Activated CD4-positive, alpha-beta T cell treated with anti-CD3 and anti-CD28 coated beads, Interleukin-2, amount 10 ng/mL, durations not matched to agents 7 days and 5 days (primary cell): ENCODE data around the gene PADI2. TPM values are rescaled to one million over a fixed set of nuclear protein-coding genes. Genes with fewer than 3 reads are reported as not detected.

ENCODE experiments used
- CTCF ChIA-PET: fragments of 350-600 bp; sonication (Branson Sonifier 250); formaldehyde crosslinking; loops from one replicate; lab custom pipeline; 2021; ENCODE audit warnings: antibody characterized with exemption; lab: Charles Lee
- POLR2A ChIA-PET: fragments of 350-600 bp; sonication (Branson Sonifier 250); formaldehyde crosslinking; loops from one replicate; lab custom pipeline; 2021; ENCODE audit warnings: antibody characterized with exemption; lab: Charles Lee
- DNase-seq: peaks from one replicate; pipeline ENCODE4 v3.0.0-alpha.2; 2020
- H3K27ac Mint-ChIP-seq: one replicate; pipeline ENCODE4 v1.8.0; 2021; ENCODE audit warnings: mild to moderate bottlenecking, moderate library complexity, mixed read lengths
- H3K27me3 Mint-ChIP-seq: one replicate; pipeline ENCODE4 v1.8.0; 2021; ENCODE audit warnings: mixed read lengths
- H3K36me3 Mint-ChIP-seq: one replicate; pipeline ENCODE4 v1.8.0; 2021; ENCODE audit warnings: low read depth, mixed read lengths
- H3K4me1 Mint-ChIP-seq: one replicate; pipeline ENCODE4 v1.8.0; 2021; ENCODE audit warnings: mixed read lengths
- H3K4me3 Mint-ChIP-seq: one replicate; pipeline ENCODE4 v1.8.0; 2021; ENCODE audit warnings: mild to moderate bottlenecking, moderate library complexity, mixed read lengths
- H3K9me3 Mint-ChIP-seq: one replicate; pipeline ENCODE4 v1.8.0; 2021; ENCODE audit warnings: mixed read lengths
- total RNA-seq, 2 experiments: library from RNA; stranded (reverse); gene quantifications; one replicate each; pipeline ENCODE4 v1.2.3, GENCODE V29; 2021

The PADI2 gene
- total RNA-seq, 2 experiments from 2014 or later, result 0.05 to 0.23 TPM

DNA sequence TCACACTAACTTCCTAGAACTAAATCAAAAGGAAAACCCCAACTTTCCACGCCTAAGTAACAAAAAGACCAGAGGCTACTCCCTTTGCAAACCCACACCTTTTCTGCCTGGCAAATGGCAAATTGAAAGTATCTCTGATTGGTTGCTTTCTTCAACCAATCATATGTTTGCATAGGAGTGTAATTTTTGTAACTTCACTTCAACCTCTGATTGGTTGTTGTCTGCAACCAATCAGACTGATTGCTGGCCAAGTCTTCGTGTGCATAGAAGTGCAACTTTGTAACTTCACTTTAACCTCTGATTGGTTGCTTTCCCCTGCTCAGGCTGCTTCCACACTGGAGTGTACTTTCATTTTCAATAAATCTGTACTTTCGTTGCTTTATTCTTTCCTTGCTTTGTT, 36.9 kb upstream of the PADI2 start:
- DNase-seq, result no peak
- Mint-ChIP-seq H3K27ac (no peak overlapping the region), H3K4me3 (no peak overlapping the region), H3K9me3 (peaks cover 27% of the 10 kb centered on the region), H3K27me3 (peaks cover 13% of the 10 kb centered on the region), H3K36me3 (no peaks in the 10 kb centered on the region), H3K4me1 (peaks cover 5% of the 10 kb centered on the region)
- POLR2A ChIA-PET, result no interaction called here
- CTCF ChIA-PET, result no interaction called here

DNA sequence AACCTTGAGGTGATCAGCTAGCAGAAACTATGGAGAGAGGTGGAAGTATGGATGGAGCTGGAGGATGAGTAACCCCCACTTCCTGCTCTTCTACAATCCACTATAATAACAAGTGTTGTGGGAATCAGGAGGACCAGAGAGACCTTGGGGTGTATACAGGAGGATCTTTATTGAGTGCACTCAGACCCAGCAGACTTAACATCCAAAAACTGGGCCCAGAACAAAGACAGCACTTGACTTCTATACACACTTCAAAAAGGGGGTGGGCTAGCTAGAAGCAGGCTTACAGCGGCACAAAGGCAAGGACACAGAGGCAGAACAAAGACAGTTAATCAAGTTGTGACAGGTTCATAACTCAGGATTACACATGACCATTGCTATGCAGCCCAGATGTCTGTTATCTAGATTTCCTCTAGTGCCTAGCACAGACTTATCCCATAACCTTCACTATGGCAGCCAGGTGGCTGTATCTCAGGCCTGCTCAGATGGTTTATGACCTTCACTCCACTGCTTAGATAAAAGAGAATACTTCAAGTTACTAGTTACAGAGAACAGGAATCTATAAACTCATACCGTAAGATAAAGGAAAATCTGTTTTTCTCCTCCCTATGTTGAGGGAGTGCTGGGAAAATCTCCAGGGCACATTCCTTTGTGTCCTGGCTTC, 36.1 kb upstream of the PADI2 start:
- Mint-ChIP-seq H3K4me3 (no peak overlapping the region), H3K9me3 (peaks cover 27% of the 10 kb centered on the region), H3K27ac (no peak overlapping the region), H3K4me1 (peaks cover 5% of the 10 kb centered on the region), H3K36me3 (no peaks in the 10 kb centered on the region), H3K27me3 (peaks cover 13% of the 10 kb centered on the region)
- ChIA-PET CTCF (no interaction called here), POLR2A (no interaction called here)
- DNase-seq, result no peak

- no peaks in the 10 kb centered on the region for H3K4me1 Mint-ChIP-seq
- no peak overlapping the region for H3K4me3 Mint-ChIP-seq
- H3K36me3 Mint-ChIP-seq, result no peaks in the 10 kb centered on the region
- no peak overlapping the region for H3K27ac Mint-ChIP-seq
- CTCF ChIA-PET, result no interaction called here
- POLR2A ChIA-PET, result no interaction called here
- peaks cover 37% of the 10 kb centered on the region for H3K27me3 Mint-ChIP-seq
- DNase-seq, result no peak
- H3K9me3 Mint-ChIP-seq, result peaks cover 11% of the 10 kb centered on the region
These were observed 30.5 kb upstream of the PADI2 start for GRCh38 chr1:17149771-17150170.

GRCh38 chr1:17148950-17149608, 29.8 kb upstream of the PADI2 start:
- ChIA-PET CTCF (no interaction called here), POLR2A (no interaction called here)
- peaks cover 37% of the 10 kb centered on the region for H3K27me3 Mint-ChIP-seq
- no peak overlapping the region for H3K27ac Mint-ChIP-seq
- no peak for DNase-seq
- no peak overlapping the region for H3K4me3 Mint-ChIP-seq
- H3K36me3 Mint-ChIP-seq, result no peaks in the 10 kb centered on the region
- no peaks in the 10 kb centered on the region for H3K4me1 Mint-ChIP-seq
- H3K9me3 Mint-ChIP-seq, result peaks cover 4% of the 10 kb centered on the region

- DNase-seq, result no peak
- H3K9me3 Mint-ChIP-seq, result no peaks in the 10 kb centered on the region
- H3K36me3 Mint-ChIP-seq, result no peaks in the 10 kb centered on the region
- no peaks in the 10 kb centered on the region for H3K4me1 Mint-ChIP-seq
- H3K4me3 Mint-ChIP-seq, result no peak overlapping the region
- no peak overlapping the region for H3K27ac Mint-ChIP-seq
- peaks cover 27% of the 10 kb centered on the region for H3K27me3 Mint-ChIP-seq
- CTCF ChIA-PET, result no interaction called here
- POLR2A ChIA-PET, result no interaction called here
These were observed 26.4 kb upstream of the PADI2 start for GRCh38 chr1:17145648-17146047.

GRCh38 chr1:17143760-17144159, 24.5 kb upstream of the PADI2 start:
- Mint-ChIP-seq H3K27me3 (peaks cover 25% of the 10 kb centered on the region), H3K27ac (no peak overlapping the region), H3K9me3 (no peaks in the 10 kb centered on the region), H3K4me3 (no peak overlapping the region), H3K4me1 (no peaks in the 10 kb centered on the region), H3K36me3 (no peaks in the 10 kb centered on the region)
- CTCF ChIA-PET, result no interaction called here
- POLR2A ChIA-PET, result no interaction called here
- no peak for DNase-seq

DNA sequence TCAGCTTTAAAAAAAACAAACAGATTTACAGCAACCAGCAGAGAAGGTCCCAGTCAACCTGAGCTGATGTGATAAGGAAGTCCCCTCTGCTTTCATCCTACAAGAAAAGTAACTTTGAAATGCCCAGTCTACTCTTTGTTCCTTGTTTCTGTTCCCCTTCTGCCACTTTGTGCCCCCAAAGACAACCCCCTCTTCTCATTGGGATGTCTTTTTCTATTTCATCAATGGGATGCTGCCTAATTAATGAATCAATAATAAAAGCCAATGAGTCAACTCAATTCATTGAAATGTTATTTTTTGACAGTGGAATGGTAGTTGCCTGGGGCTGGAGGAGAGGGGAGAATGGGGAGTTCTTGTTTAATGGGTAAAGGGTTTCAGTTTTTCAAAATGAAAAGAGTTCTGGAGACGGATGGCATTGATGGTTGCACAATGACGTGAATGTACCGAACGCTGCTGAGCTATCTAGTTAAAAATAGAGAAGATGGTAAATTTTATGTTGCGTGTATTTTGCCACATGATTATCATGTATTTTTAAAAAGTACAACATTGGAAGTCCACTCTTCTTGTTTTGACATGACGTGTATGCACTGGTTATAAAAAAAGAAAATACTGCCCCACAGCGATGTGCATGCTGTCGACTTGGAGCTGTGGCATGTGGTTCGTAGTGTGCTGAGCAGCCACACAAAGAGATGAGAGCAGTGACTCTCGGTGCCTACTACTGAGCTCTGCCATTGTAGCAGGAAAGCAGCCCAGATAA, 22.4 kb upstream of the PADI2 start:
- Mint-ChIP-seq H3K27me3 (peaks cover 14% of the 10 kb centered on the region), H3K9me3 (no peaks in the 10 kb centered on the region), H3K36me3 (no peaks in the 10 kb centered on the region), H3K27ac (no peak overlapping the region), H3K4me3 (no peak overlapping the region), H3K4me1 (no peaks in the 10 kb centered on the region)
- CTCF ChIA-PET, result interaction anchor here (1.0 kb wide), 1 partner anchor 17 kb away, joined by 3 read pairs; no protein-coding TSS in a partner anchor
- POLR2A ChIA-PET, result no interaction called here
- no peak for DNase-seq

GRCh38 chr1:17140279-17140678, 21.0 kb upstream of the PADI2 start:
- Mint-ChIP-seq H3K27me3 (peaks cover 12% of the 10 kb centered on the region), H3K4me1 (no peaks in the 10 kb centered on the region), H3K27ac (no peak overlapping the region), H3K9me3 (no peaks in the 10 kb centered on the region), H3K4me3 (no peak overlapping the region), H3K36me3 (no peaks in the 10 kb centered on the region)
- ChIA-PET POLR2A (no interaction called here), CTCF (interaction anchor here (1.0 kb wide), 1 partner anchor 16 kb away, joined by 3 read pairs; no protein-coding TSS in a partner anchor)
- no peak for DNase-seq

GRCh38 chr1:17139637-17140036, 20.4 kb upstream of the PADI2 start:
- POLR2A ChIA-PET, result no interaction called here
- peaks cover 12% of the 10 kb centered on the region for H3K27me3 Mint-ChIP-seq

GRCh38 chr1:17137441-17137840, 18.2 kb upstream of the PADI2 start:
- ChIA-PET POLR2A (no interaction called here), CTCF (interaction anchor here (0.9 kb wide), 1 partner anchor 99 kb away, joined by 3 read pairs; no protein-coding TSS in a partner anchor)
- no peaks in the 10 kb centered on the region for H3K9me3 Mint-ChIP-seq
- H3K4me1 Mint-ChIP-seq, result no peaks in the 10 kb centered on the region
- peaks cover 11% of the 10 kb centered on the region for H3K27me3 Mint-ChIP-seq
- H3K36me3 Mint-ChIP-seq, result no peaks in the 10 kb centered on the region
- no peak overlapping the region for H3K27ac Mint-ChIP-seq
- no peak for DNase-seq
- no peak overlapping the region for H3K4me3 Mint-ChIP-seq

More at GRCh38 chr1:17139637-17140036, 20.4 kb upstream of the PADI2 start:
- Mint-ChIP-seq H3K4me3 (no peak overlapping the region), H3K9me3 (no peaks in the 10 kb centered on the region), H3K27ac (no peak overlapping the region), H3K4me1 (no peaks in the 10 kb centered on the region), H3K36me3 (no peaks in the 10 kb centered on the region)
- CTCF ChIA-PET, result no interaction called here
- DNase-seq, result no peak

DNA sequence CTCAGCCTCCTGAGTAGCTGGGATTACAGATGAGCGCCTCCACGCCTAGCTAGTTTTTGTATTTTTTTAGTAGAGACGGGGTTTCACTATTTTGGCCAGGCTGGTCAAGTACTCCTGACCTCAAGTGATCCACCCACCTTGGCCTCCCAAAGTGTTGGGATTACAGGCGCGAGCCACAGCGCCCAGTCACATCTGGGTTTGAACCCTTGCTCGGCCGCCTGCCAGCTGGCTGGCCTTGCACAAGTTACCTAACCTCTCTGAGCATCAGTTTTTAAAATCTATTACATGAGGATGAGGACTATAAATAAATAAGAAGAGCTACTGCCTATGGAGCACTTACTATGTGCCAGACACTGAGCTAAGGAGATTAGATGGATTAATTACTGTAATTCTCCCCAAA, 17.7 kb upstream of the PADI2 start:
- CTCF ChIA-PET, result interaction anchor here (0.6 to 0.9 kb wide), 3 partner anchors 30 to 492 kb away, joined by 3 to 4 read pairs (median 3); no protein-coding TSS in a partner anchor
- POLR2A ChIA-PET, result no interaction called here
- Mint-ChIP-seq H3K4me1 (no peaks in the 10 kb centered on the region), H3K27ac (no peak overlapping the region), H3K9me3 (no peaks in the 10 kb centered on the region), H3K36me3 (no peaks in the 10 kb centered on the region), H3K27me3 (peaks cover 10% of the 10 kb centered on the region), H3K4me3 (no peak overlapping the region)
- DNase-seq, result no peak

- no peaks in the 10 kb centered on the region for H3K36me3 Mint-ChIP-seq
- no peaks in the 10 kb centered on the region for H3K4me1 Mint-ChIP-seq
- ChIA-PET POLR2A (no interaction called here), CTCF (interaction anchor here (0.6 kb wide), 3 partner anchors 31 to 1471 kb away, joined by 3 to 4 read pairs (median 3); no protein-coding TSS in a partner anchor)
- no peaks in the 10 kb centered on the region for H3K9me3 Mint-ChIP-seq
- H3K27ac Mint-ChIP-seq, result no peak overlapping the region
- no peak overlapping the region for H3K4me3 Mint-ChIP-seq
- DNase-seq, result no peak
- peaks cover 13% of the 10 kb centered on the region for H3K27me3 Mint-ChIP-seq
These were observed 16.9 kb upstream of the PADI2 start for GRCh38 chr1:17136145-17136544.

DNA sequence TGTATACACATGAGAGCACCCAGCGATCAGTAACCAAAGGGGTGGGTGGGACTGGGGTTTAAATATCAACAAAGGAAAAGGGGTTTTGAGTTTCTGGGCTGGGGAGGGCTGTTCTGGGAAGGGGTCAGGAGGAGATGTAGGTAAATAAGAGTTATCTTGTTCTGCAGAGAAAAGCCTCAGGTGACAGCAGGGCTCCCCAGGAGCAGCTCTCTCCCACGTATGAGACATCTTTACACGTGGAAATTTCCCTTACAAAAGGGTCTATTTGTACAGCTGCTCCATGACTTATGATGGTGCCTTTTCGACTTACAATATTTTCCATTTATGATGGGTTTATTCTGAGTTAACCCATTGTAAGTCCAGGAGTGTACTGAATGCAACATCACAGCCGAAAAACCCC, 16.3 kb upstream of the PADI2 start:
- no peaks in the 10 kb centered on the region for H3K9me3 Mint-ChIP-seq
- no peak overlapping the region for H3K4me3 Mint-ChIP-seq
- no peak overlapping the region for H3K27ac Mint-ChIP-seq
- H3K27me3 Mint-ChIP-seq, result peaks cover 13% of the 10 kb centered on the region
- POLR2A ChIA-PET, result no interaction called here
- DNase-seq, result no peak
- no peaks in the 10 kb centered on the region for H3K36me3 Mint-ChIP-seq
- H3K4me1 Mint-ChIP-seq, result no peaks in the 10 kb centered on the region
- CTCF ChIA-PET, result interaction anchor here (0.6 kb wide), 1 partner anchor 9 kb away, joined by 3 read pairs; no protein-coding TSS in a partner anchor
